SK-N-SH (cell line): Measurements from ENCODE around the gene TMEM132D.

ENCODE experiments used
- CHD2 ChIP-seq: fragments of 150-350 bp; IDR thresholded peaks from 2 replicates; pipeline ENCODE4 v1.6.1; 2018; ENCODE audit warnings: low read length; ENCODE audit not compliant: partially characterized antibody
- MXI1 ChIP-seq: IDR thresholded peaks from 2 replicates; pipeline ENCODE4 v1.6.1; 2012; ENCODE audit warnings: mild to moderate bottlenecking, low read depth, low read length, improper control_type of control experiment
- NRF1 ChIP-seq: IDR thresholded peaks from 2 replicates; pipeline ENCODE4 v1.6.1; 2012; ENCODE audit warnings: low read depth, mild to moderate bottlenecking, low read length
- POLR2AphosphoS5 ChIP-seq: IDR thresholded peaks from 2 replicates; pipeline ENCODE4 v1.6.1; 2012; ENCODE audit warnings: low read depth, low read length
- TEAD4 ChIP-seq: IDR thresholded peaks from 2 replicates; pipeline ENCODE4 v1.4.0; 2012; ENCODE audit warnings: mild to moderate bottlenecking, borderline replicate concordance; ENCODE audit not compliant: insufficient read depth
- TF ChIP-seq, protein P1 (sequence below): fragments of 200-600 bp; sonication (generic); IDR thresholded peaks from 2 replicates; pipeline ENCODE4 v1.6.1; 2017; ENCODE audit warnings: antibody characterized with exemption, mild to moderate bottlenecking, moderate library complexity
- TF ChIP-seq, protein P2 (sequence below): fragments of 150-350 bp; IDR thresholded peaks from 2 replicates; pipeline ENCODE4 v1.6.1; 2017; ENCODE audit warnings: antibody characterized with exemption, low read length, low read depth, borderline replicate concordance
- TF ChIP-seq, protein P3 (sequence below): IDR thresholded peaks from 2 replicates; pipeline ENCODE4 v1.6.1; 2012; ENCODE audit warnings: mild to moderate bottlenecking, low read depth, low read length, moderate library complexity

DNA sequence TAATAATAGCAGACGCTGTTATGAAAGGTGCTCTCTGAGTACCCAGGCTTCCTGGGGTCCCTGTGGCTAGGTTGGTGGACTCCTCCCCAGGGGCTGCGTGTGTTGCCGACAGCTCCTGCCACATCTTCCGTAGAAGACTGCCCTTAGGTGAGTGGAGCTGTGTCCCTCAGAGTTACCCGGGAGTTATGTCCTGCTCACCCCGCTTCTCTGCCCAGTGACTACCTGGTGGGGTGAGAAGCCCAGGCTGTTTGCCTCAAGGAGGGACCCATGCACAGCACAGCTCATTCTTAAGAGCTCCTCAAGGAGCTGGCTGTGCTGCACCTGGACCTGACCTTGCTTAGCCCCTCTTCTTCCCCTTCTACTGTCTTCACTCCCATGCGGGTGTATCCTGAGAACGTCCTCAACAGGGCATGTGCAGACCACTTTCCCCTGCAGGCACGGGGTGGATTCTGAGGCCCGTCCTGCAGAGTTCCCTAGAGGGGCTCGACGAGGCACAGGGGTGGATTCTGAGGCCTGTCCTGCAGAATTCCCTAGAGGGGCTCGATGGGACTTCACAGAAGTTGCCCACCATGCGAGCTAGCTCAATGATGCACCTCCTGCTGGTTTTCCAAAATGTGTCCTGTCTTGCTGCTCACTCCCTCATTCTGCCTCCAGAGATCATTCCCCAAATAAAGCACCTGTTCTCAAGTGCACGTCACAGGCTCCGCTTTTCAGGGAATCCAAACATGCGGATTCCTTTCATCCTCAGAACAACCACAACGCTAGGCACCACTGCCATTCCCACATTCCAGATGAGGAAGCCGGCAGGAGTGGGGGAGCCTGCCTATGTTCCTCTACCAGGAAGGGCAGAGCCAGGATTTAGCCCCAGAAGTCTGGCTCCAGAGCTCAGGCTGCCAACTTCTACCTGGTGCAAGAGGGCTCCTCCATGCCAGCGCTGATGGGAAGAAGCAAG, 818.7 kb downstream of the TMEM132D start:
- TF ChIP-seq, protein P1, sequence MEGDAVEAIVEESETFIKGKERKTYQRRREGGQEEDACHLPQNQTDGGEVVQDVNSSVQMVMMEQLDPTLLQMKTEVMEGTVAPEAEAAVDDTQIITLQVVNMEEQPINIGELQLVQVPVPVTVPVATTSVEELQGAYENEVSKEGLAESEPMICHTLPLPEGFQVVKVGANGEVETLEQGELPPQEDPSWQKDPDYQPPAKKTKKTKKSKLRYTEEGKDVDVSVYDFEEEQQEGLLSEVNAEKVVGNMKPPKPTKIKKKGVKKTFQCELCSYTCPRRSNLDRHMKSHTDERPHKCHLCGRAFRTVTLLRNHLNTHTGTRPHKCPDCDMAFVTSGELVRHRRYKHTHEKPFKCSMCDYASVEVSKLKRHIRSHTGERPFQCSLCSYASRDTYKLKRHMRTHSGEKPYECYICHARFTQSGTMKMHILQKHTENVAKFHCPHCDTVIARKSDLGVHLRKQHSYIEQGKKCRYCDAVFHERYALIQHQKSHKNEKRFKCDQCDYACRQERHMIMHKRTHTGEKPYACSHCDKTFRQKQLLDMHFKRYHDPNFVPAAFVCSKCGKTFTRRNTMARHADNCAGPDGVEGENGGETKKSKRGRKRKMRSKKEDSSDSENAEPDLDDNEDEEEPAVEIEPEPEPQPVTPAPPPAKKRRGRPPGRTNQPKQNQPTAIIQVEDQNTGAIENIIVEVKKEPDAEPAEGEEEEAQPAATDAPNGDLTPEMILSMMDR = no peak
- TF ChIP-seq NRF1 (no peak), TEAD4 (no peak), POLR2AphosphoS5 (no peak), CHD2 (no peak), MXI1 (no peak)
- TF ChIP-seq, protein P2, sequence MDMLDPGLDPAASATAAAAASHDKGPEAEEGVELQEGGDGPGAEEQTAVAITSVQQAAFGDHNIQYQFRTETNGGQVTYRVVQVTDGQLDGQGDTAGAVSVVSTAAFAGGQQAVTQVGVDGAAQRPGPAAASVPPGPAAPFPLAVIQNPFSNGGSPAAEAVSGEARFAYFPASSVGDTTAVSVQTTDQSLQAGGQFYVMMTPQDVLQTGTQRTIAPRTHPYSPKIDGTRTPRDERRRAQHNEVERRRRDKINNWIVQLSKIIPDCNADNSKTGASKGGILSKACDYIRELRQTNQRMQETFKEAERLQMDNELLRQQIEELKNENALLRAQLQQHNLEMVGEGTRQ = no peak
- TF ChIP-seq, protein P3, sequence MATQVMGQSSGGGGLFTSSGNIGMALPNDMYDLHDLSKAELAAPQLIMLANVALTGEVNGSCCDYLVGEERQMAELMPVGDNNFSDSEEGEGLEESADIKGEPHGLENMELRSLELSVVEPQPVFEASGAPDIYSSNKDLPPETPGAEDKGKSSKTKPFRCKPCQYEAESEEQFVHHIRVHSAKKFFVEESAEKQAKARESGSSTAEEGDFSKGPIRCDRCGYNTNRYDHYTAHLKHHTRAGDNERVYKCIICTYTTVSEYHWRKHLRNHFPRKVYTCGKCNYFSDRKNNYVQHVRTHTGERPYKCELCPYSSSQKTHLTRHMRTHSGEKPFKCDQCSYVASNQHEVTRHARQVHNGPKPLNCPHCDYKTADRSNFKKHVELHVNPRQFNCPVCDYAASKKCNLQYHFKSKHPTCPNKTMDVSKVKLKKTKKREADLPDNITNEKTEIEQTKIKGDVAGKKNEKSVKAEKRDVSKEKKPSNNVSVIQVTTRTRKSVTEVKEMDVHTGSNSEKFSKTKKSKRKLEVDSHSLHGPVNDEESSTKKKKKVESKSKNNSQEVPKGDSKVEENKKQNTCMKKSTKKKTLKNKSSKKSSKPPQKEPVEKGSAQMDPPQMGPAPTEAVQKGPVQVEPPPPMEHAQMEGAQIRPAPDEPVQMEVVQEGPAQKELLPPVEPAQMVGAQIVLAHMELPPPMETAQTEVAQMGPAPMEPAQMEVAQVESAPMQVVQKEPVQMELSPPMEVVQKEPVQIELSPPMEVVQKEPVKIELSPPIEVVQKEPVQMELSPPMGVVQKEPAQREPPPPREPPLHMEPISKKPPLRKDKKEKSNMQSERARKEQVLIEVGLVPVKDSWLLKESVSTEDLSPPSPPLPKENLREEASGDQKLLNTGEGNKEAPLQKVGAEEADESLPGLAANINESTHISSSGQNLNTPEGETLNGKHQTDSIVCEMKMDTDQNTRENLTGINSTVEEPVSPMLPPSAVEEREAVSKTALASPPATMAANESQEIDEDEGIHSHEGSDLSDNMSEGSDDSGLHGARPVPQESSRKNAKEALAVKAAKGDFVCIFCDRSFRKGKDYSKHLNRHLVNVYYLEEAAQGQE = no peak
